ENCODE results near the gene CBLN3. TPM values are rescaled to one million over a fixed set of nuclear protein-coding genes. Genes with fewer than 3 reads are reported as not detected.

Gene CBLN3
- total and polyA plus RNA-seq, 9 of the 15 experiments (the other 6 are each of a cell fraction or from before 2014, with no cell fraction given) = 0.05 to 0.59 (median 0.26) TPM; not detected in 1

- TF ChIP-seq, protein P1, sequence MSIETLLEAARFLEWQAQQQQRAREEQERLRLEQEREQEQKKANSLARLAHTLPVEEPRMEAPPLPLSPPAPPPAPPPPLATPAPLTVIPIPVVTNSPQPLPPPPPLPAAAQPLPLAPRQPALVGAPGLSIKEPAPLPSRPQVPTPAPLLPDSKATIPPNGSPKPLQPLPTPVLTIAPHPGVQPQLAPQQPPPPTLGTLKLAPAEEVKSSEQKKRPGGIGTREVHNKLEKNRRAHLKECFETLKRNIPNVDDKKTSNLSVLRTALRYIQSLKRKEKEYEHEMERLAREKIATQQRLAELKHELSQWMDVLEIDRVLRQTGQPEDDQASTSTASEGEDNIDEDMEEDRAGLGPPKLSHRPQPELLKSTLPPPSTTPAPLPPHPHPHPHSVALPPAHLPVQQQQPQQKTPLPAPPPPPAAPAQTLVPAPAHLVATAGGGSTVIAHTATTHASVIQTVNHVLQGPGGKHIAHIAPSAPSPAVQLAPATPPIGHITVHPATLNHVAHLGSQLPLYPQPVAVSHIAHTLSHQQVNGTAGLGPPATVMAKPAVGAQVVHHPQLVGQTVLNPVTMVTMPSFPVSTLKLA (conservative IDR thresholded peaks at IDR 0.05) = 0 out of 4 replicates have a peak, but pooled peaks of 1 of the 2 experiments have one; percentile 12
- TF ChIP-seq TOE1 (IDR thresholded peaks at IDR 0.05; ENCODE audit: borderline replicate concordance) (0 out of 2 replicates have a peak, but pooled peaks have one; percentile 24), TOE1 (CRISPR knock-in tag; IDR thresholded peaks at IDR 0.05; ENCODE audit: borderline replicate concordance, low read depth) (no peak), HNRNPLL (IDR thresholded peaks at IDR 0.05; ENCODE audit: low read depth, low read length, poor library complexity, severe bottlenecking) (peak; percentile 50), ZNF592 (IDR thresholded peaks at IDR 0.05) (no peak), NRF1 (conservative IDR thresholded peaks at IDR 0.05 in 1 of 2, IDR thresholded peaks at IDR 0.05 in 1 of 2) (no peak), PTRF (tag; IDR thresholded peaks at IDR 0.05) (no peak), ZNF830 (CRISPR knock-in tag; IDR thresholded peaks at IDR 0.05) (no peak), POLR2A (conservative IDR thresholded peaks at IDR 0.05) (0 out of 2 replicates have a peak, but pooled peaks have one; percentile 17), VEZF1 (CRISPR knock-in tag; IDR thresholded peaks at IDR 0.05) (0 out of 2 replicates have a peak, but pooled peaks have one; percentile 1), MECOM (CRISPR knock-in tag; IDR thresholded peaks at IDR 0.05) (no peak), ZNF175 (CRISPR knock-in tag; IDR thresholded peaks at IDR 0.05; ENCODE audit: low read depth) (no peak)
Measured at GRCh38 chr14:24430682-24431568, 1.5 kb upstream of the CBLN3 start (continued).
